Measurements from ENCODE around the gene MYB. TPM values are rescaled to one million over a fixed set of nuclear protein-coding genes. Genes with fewer than 3 reads are reported as not detected.

The MYB gene
- total and polyA plus RNA-seq, 2 of the 4 experiments (the other 2 are of a cell fraction): 0.44 to 0.90 TPM

DNA sequence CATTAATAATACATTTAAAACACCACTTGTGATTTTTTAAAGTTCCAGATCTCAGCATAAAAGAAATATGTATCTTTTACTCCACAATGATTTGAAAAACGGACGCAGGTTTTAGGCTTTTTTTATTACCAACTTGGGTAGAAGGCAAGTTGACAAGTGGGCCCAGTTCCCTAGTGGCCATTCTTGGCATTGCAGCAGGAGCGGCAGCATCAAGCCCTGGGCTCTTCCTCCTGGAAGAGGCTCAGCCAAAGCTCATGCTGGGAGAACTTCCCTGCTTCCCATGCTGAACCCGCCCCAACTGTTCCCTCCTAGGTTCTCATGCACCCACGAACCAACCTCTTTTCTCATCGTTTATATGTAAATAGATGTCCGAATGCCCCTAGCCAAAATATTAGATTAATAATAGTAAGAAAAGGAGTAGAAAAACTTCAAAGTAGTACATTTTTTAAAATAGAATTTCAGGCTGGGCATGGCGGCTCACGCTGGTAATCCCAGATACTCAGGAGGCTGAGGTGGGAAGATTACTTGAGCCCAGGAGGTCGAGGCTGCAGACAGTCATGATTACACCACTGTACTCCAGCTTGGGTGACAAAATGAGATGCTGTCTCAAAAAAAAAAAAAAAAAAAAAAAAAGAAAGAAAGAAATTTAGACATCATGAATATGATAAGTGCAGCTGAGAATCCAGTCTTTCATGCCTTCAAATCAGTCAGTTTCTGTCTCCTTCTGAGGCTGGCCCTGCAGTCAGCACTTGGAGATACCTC is 18.2 kb upstream of the MYB start:
- no peaks in the 10 kb centered on the region for H3K9me1 ChIP-seq (ENCODE audit: insufficient read depth, low read length)
- H3K36me3 ChIP-seq (ENCODE audit: control insufficient read depth, insufficient read depth, low read length): no peaks in the 10 kb centered on the region
- no TSS peak for BruUV-seq (replicated peaks)
- no peak overlapping the region for H2AK9ac ChIP-seq (replicated peaks; ENCODE audit: low read depth, low read length, poor library complexity)
- H3K4ac ChIP-seq (ENCODE audit: low read depth, low read length): no peak overlapping the region
- no peak overlapping the region for H2AK5ac ChIP-seq (ENCODE audit: low read depth, low read length)
- H2BK120ac ChIP-seq (ENCODE audit: low read depth, low read length): no peak overlapping the region
- H4K20me1 ChIP-seq (ENCODE audit: insufficient read depth, low read length): no peaks in the 10 kb centered on the region
- no peak overlapping the region for H2BK15ac ChIP-seq (ENCODE audit: low read depth, low read length)
- H3K79me1 ChIP-seq (ENCODE audit: low read depth in 1 of 2, low read length in 2 of 2): no peaks in the 10 kb centered on the region
- ChIA-PET POLR2A (ENCODE audit: unreplicated experiment) (no interaction called here), CTCF (interaction anchor here (0.6 to 1.1 kb wide), 5 partner anchors 14 to 31 kb away, joined by 3 to 6 read pairs (median 4); partner anchors contain the start of gene MYB)
- no peak overlapping the region for H3K23ac ChIP-seq (ENCODE audit: low read depth, low read length)
- H3K18ac ChIP-seq (ENCODE audit: low read depth, low read length): no peak overlapping the region
- peak; percentile 66; the same call in 1 of the 2 replicates for ATAC-seq (ENCODE audit: low read depth)
- H3K14ac ChIP-seq (replicated peaks; ENCODE audit: low read depth, low read length): no peak overlapping the region
- H3K56ac ChIP-seq (ENCODE audit: extremely low read depth, insufficient read depth, low read length): no peak overlapping the region
- no peak overlapping the region for H4K5ac ChIP-seq (ENCODE audit: low read depth, low read length)
- H2BK5ac ChIP-seq (ENCODE audit: low read depth, low read length, poor library complexity, severe bottlenecking): no peak overlapping the region
- no peak overlapping the region for H4K91ac ChIP-seq (ENCODE audit: insufficient read depth, low read depth, low read length)
- in situ Hi-C loops (cut with MboI; ENCODE audit: low sequenced_read_pairs) (no loop called here), intact Hi-C loops (cut with micrococcal nuclease) (no loop called here), dilution Hi-C loops (cut with HindIII; ENCODE audit: low sequenced_read_pairs, unreplicated experiment) (no loop called here)
- DNase-seq: no peak
- H3K9me3 ChIP-seq (ENCODE audit: control insufficient read depth, insufficient read depth, low read length): no peaks in the 10 kb centered on the region
- no peak for TF ChIP-seq RFX5 (IDR thresholded peaks at IDR 0.05; ENCODE audit: low read depth, low read length)
- no peak for TF ChIP-seq BHLHE40 (IDR thresholded peaks at IDR 0.05; ENCODE audit: low read depth, low read length)
- TF ChIP-seq RAD21 (IDR thresholded peaks at IDR 0.05; ENCODE audit: low read length): peak; percentile 18; the same call in 1 of the 2 replicates
- TF ChIP-seq SMC3 (IDR thresholded peaks at IDR 0.05; ENCODE audit: low read depth, low read length): no peak
- TF ChIP-seq POLR2A (IDR thresholded peaks at IDR 0.05; ENCODE audit: low read depth, low read length): no peak
- no peak for TF ChIP-seq MXI1 (IDR thresholded peaks at IDR 0.05; ENCODE audit: borderline replicate concordance, low read depth, low read length)
- TF ChIP-seq, protein P1, sequence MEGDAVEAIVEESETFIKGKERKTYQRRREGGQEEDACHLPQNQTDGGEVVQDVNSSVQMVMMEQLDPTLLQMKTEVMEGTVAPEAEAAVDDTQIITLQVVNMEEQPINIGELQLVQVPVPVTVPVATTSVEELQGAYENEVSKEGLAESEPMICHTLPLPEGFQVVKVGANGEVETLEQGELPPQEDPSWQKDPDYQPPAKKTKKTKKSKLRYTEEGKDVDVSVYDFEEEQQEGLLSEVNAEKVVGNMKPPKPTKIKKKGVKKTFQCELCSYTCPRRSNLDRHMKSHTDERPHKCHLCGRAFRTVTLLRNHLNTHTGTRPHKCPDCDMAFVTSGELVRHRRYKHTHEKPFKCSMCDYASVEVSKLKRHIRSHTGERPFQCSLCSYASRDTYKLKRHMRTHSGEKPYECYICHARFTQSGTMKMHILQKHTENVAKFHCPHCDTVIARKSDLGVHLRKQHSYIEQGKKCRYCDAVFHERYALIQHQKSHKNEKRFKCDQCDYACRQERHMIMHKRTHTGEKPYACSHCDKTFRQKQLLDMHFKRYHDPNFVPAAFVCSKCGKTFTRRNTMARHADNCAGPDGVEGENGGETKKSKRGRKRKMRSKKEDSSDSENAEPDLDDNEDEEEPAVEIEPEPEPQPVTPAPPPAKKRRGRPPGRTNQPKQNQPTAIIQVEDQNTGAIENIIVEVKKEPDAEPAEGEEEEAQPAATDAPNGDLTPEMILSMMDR (conservative IDR thresholded peaks at IDR 0.05; ENCODE audit: low read depth, low read length): peak; percentile 43
- no peak for TF ChIP-seq CHD1 (IDR thresholded peaks at IDR 0.05; ENCODE audit: low read depth, low read length)
- no peak overlapping the region for H3K4me3 ChIP-seq (ENCODE audit: insufficient read depth, low read depth, low read length)
- H3K27ac ChIP-seq (ENCODE audit: insufficient read depth, low read length): no peak overlapping the region
- no peak overlapping the region for H2AFZ ChIP-seq (replicated peaks; ENCODE audit: low read length, poor library complexity)
- H3K4me2 ChIP-seq (ENCODE audit: low read depth, low read length): no peak overlapping the region
- H3K9ac ChIP-seq (ENCODE audit: low read depth, low read length): no peak overlapping the region
- no peak overlapping the region for H2BK20ac ChIP-seq (ENCODE audit: low read depth, low read length)
- H3K4me1 ChIP-seq (ENCODE audit: control insufficient read depth, insufficient read depth, low read length): no peaks in the 10 kb centered on the region
- no CpG with 5 or more reads among the region's 10 CpGs for WGBS, 2 experiments (ENCODE audit: extremely low coverage in 2 of 2, insufficient read length in 1 of 2)
- H4K8ac ChIP-seq (ENCODE audit: low read depth in 2 of 2, low read length in 2 of 2): no peak overlapping the region
- peaks cover 5% of the 10 kb centered on the region for H3K27me3 ChIP-seq (ENCODE audit: control insufficient read depth, insufficient read depth, low read length)

Data from IMR-90 (cell line).